Loucy (cell line): ENCODE measurements around the gene CUBN.

ENCODE experiments used
- EZH2phosphoT487 ChIP-seq: fragments of 200-600 bp; IDR thresholded peaks from 2 replicates; pipeline ENCODE4 v1.6.1; 2018; ENCODE audit warnings: antibody characterized with exemption, mild to moderate bottlenecking, moderate library complexity, borderline replicate concordance
- TF ChIP-seq, protein P1 (sequence below): fragments of 200-600 bp; sonication (generic); conservative IDR thresholded peaks from 2 replicates; pipeline ENCODE4 v1.5.1; 2014; ENCODE audit warnings: mild to moderate bottlenecking, antibody characterized with exemption, low read length

DNA sequence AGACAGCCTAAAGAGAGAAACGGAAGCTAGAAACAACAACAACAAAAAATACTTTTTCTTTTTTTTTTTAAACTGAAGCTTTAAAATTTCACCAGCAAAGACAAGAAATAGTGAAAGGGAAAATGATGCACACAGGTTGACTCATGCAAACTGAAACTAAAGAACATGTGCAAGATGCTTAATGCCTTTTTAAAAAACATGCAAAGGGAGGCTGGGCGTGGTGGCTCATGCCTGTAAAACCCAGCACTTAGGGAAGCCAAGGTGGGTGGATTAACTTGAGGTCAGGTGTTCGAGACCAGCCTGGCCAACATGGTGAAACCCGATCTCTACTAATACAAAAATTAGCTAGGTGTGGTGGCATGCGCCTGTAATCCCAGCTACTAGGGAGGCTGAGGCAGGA lies 15.1 kb upstream of the CUBN start:
- TF ChIP-seq, protein P1, sequence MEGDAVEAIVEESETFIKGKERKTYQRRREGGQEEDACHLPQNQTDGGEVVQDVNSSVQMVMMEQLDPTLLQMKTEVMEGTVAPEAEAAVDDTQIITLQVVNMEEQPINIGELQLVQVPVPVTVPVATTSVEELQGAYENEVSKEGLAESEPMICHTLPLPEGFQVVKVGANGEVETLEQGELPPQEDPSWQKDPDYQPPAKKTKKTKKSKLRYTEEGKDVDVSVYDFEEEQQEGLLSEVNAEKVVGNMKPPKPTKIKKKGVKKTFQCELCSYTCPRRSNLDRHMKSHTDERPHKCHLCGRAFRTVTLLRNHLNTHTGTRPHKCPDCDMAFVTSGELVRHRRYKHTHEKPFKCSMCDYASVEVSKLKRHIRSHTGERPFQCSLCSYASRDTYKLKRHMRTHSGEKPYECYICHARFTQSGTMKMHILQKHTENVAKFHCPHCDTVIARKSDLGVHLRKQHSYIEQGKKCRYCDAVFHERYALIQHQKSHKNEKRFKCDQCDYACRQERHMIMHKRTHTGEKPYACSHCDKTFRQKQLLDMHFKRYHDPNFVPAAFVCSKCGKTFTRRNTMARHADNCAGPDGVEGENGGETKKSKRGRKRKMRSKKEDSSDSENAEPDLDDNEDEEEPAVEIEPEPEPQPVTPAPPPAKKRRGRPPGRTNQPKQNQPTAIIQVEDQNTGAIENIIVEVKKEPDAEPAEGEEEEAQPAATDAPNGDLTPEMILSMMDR: no peak
- no peak for TF ChIP-seq EZH2phosphoT487
